Fibroblast of mammary gland (primary cell): ENCODE measurements around the gene ITK.

Experiments used
- DNase-seq: peaks from one replicate; pipeline ENCODE4 v3.0.0-alpha.2; 2010; ENCODE audit warnings: low read depth
- H3K4me3 ChIP-seq: 2 replicates; pipeline ENCODE4 v1.5.1; 2011; ENCODE audit warnings: low read depth, mild to moderate bottlenecking, low read length, moderate library complexity; ENCODE audit not compliant: control insufficient read depth
- CTCF ChIP-seq: conservative IDR thresholded peaks from 2 replicates; pipeline ENCODE4 v1.5.1; 2011; ENCODE audit warnings: low read depth, low read length, inconsistent platforms; ENCODE audit not compliant: control insufficient read depth, insufficient read depth

The ITK gene

GRCh38 chr5:157303667-157304327, 123.2 kb downstream of the ITK start:
- no peak for TF ChIP-seq CTCF
- no peak for DNase-seq
- no peak overlapping the region for H3K4me3 ChIP-seq
